NCI-H2029 (cell line): ENCODE data around the gene FOXN1.

Experiments
- DNase-seq: peaks from one replicate; lab custom pipeline; 2025; lab: John Stamatoyannopoulos, UW

The FOXN1 gene

GRCh38 chr17:28478712-28479615 lies 27.2 kb upstream of the FOXN1 start:
- DNase-seq, result no peak

DNA sequence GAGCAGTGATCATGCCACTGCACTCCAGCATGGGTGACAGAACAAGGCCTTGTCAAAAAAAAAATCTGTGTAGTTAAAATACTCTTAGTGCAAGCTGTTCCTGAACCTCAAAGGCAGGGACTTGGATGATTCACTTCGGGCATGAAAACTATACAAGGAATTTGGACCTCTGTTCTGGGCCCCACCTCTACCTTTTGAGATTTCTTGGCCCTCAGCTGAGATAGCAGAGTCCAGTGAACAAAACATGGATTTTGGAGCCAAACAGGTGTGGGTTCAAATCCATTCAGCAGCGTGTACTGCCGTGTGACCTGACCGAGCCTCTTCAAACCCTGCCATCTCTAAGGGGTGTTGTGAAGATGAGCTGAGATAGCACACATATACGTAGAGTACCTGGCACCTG lies 25.9 kb upstream of the FOXN1 start:
- DNase-seq, result no peak

DNA sequence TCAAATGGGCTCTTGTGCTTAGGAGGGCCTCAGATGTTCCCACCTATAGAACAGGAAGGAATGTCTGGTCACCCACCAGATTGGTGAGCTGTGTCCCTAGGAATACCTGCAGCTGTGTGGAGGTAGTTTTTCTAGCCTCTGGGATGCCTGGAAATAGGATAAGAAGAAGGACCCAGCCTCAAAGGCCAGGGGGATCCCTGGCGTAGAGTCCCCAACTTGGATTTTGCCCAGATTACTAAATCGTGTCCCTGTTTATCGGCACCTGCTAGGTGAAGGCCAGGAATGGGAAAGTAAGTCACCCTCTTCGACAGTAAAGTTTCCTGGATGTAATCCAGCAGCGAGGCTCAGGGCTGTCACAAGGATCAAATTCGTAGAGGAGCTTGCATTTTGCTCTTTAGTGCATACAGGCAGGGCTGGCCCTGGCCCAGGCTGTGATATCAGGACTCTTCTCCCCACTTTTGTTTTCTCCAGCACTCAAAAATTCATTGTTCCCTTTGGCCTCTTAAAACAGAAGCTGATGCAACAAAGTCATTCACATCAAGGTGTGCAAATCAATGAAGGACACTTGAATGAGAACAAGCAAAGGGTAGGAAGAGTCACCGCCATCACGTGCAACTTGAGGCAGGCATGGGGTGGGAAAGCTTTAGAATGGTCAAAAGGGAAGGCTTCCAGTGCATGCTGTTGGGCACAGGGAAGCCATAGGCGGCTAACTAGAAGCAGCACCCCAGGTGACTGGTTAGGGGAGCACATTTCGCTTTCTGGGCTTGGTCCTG lies 25.2 kb upstream of the FOXN1 start:
- DNase-seq, result peak; percentile 74

DNA sequence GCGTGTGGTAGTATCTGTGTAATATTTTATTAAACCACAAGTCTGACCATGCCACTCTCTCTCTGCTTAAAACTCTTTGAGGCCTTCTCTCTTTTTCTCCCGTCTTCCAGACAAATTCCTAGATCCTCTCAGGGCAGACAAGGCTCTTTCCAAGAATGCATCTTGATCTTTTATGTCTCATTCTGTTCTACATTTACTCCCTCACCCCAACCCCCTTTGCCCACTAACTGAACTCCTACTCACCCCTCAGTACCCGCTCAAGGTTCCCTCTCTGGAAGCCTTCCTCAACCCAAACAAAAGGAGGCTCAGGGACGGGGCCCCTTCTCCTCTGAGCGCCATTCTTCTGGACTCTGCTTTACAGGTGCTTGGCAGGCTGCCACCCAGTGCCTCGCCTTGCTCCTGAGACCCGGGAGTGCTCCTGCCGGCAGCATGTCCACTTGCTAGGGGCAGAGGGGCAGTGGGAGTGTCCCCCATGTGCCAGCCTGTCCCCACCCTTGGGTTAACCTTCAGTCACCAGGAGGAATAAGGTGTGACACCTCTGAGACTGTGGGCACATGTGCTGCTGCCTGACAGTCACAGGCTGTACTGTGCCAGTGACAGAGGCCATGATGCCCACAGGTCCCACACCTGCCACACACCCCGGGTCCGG lies 23.5 kb upstream of the FOXN1 start:
- DNase-seq, result no peak

GRCh38 chr17:28484296-28484695 lies 21.9 kb upstream of the FOXN1 start:
- DNase-seq, result no peak

GRCh38 chr17:28485049-28485448 lies 21.1 kb upstream of the FOXN1 start:
- no peak for DNase-seq

DNA sequence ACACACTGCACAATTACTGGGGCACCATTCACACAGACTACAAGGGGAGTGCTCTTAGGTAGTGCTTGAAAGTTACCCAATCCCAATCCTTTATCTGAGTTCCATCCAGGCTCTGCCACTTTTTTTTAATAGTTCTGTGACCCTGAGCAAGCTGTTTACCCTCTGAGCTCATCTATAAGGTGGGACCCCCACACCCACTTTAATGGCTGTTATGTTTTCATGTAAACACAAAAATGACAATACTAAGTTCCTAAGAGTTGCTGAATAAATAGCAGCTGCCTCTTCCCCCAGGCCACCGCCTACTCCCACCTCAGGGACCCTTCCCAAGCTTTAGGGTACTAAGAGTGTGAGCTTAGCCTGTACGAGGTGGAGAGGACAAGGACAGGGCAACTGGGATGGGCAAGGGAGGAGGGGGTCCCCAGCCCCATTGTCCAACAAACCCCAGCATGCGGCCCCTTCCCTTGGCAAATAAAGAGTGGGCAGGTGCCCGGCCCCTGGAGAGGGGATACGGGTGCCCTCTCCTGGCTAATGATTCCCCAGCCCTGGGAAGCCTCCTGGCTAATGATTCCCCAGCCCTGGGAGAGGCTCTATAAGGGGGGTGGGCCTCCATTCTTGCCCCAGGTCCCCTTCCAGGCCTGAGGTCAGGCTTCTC lies 18.1 kb upstream of the FOXN1 start:
- no peak for DNase-seq

DNA sequence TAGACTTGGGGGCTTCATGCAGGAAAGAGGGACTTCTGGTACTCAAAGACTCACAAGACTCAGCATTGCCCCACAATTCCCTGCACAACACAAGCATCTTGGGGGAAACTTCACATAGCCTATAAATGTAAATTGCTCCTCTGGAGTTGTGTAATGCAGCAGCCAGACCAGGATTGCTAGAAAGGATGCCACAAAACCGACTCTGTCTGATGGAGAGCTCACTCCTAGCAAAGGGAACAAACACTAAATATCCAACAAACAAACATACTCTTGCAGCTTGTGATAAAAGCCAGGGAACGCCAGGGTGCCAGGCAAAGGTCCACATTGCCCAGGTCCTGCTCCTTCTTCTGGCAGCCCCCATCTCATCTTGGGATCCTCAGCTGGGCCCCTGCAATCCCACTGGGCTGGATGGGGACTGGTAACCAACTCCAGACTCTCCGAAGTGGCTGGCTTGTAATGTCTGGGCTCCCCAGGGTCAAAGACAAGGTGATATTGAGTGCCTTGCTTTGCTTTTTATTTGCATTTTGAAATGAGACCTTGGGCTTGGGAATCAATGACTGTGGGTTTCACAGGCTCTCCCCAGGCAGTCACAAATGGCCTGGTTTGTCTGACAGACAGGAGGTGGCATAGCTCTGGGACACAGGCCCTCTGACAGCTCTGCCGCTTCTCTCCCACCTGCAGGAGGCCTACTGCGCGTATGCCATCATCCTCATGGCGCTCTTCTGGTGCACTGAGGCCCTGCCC lies 17.4 kb upstream of the FOXN1 start:
- no peak for DNase-seq

DNA sequence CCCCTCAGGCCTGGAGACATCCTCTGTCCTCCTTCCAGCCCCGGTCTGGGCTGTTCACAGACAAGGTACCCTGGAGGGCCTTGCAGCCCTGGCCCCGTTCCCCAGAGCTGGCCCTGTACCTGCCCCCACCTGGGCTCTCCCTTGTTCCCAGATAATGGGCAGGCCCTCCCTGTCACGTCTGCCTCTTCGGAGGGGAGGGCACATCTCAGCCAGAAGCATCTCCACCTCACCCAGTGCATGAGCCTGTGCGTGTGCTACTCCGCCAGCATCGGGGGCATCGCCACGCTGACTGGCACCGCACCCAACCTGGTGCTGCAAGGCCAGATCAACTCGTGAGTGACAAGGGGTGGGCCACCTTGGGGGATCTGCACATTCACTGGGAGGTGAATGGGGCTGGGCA lies 14.9 kb upstream of the FOXN1 start:
- DNase-seq, result no peak

DNA sequence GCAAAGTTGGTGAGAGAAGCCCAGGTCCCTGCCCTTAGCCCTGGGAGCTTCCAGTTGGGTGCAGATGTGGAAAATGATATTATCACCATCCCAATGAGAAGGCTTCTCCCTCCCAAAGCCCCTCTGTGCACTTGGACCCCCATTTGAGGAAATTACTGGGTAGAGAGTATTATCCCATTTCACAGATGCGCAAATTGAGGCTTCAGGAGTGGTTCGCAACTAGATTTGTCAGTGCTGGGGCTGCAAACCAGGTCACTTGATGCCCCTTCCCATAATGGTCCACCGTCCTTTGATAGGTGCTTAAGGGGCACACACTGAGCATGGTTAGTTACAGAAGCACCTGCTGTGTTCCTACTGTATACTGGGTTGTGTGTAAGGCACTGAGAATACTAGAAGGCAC lies 14.3 kb upstream of the FOXN1 start:
- no peak for DNase-seq

GRCh38 chr17:28492352-28493310 lies 13.5 kb upstream of the FOXN1 start:
- DNase-seq, result no peak

- DNase-seq, result no peak
These were observed 12.7 kb upstream of the FOXN1 start for GRCh38 chr17:28493460-28493859.

GRCh38 chr17:28494445-28495188 lies 11.5 kb upstream of the FOXN1 start:
- peak; percentile 30 for DNase-seq

GRCh38 chr17:28495635-28496034 lies 10.5 kb upstream of the FOXN1 start:
- no peak for DNase-seq

- DNase-seq, result peak; percentile 37
These were observed 8.2 kb upstream of the FOXN1 start for GRCh38 chr17:28497931-28498330.

DNA sequence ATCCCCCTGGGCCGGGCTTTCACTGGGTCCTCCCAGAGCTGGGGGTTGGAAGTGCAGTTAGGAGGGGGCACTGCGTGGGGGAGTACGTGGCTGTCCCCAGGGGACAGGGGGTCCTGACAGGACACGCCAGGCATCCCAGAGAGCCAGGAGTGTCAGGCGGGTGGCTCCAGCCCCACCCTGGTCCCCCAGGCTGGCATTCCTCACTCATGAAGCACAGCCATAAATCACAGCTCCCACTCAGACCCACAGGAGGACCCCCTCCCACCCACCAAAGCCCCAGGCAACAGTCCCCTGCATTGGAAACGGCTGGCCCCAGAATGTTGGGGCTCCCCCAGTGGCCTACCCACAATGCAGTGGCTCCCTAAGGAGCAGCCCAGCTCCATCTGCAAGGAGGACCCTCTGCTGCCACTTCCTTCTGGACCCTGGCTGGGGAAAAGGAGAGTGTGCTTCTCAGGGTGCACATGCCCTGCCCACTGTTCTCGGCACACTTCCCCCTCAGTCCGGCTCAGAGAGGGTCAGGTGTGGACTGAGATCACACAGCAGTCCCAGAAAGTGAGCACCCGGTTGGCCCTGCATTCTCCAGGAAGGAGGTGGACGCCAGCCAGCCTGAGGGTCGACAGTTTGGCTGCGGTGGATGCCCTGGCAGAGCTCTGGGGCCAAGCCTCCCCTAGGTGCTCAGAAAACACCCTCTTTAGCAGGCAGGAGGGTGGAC lies 7.3 kb upstream of the FOXN1 start:
- DNase-seq, result no peak

DNA sequence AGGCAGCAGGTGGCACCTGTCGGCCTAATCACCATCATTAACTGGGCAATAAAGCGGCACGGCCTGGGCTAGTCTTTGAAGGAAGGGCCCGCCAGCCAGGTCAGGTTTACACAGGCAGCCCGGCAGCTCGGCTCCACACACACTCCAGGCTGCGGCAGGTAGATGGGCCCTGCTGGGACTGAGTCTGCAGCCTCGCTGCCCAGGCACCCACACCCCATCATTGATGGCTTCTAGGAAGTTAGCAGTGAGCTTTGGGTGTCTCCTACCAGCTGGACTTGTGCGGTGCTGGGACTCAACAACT lies 6.8 kb upstream of the FOXN1 start:
- DNase-seq, result no peak

DNA sequence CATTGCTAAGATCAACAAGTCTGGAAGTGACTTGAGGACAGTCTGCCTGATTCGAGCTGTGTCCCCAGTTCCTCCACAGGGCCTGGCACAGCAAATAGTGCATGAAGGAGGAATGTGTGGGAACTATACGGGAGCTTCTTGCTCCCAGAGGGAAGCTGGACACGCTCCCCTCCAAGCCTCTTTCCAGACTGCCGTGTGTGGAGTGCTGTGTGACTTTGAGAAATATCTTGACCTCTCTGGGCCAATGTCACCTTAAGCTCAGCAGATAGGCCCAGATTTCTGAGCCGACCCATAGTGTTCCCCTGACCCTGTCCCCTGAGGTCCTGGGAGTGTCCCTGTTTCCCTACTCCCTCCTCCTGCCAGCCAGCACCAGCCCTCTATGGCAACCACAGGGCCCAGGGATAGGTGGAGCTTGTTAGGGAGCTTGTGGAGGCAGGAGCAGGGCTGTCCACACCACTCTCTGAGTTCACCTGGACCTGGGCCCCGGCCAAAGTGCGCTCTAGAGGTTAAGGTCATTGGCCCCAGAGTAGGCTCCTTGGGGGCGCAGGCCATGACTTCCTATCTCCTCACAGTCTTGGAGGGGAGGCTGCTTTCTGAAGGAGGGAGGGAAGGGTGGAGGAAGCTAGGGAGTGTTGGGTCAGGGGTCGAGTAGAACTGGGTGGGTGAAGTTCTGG lies 6.3 kb upstream of the FOXN1 start:
- DNase-seq, result no peak
